Measurements from ENCODE around the gene KCNN2. TPM values are rescaled to one million over a fixed set of nuclear protein-coding genes. Genes with fewer than 3 reads are reported as not detected.

Gene KCNN2
- total and polyA plus RNA-seq, 2 donors (not counting 3 experiments of a cell fraction or from before 2014, with no cell fraction given), result 0.32 to 1.9 TPM

- CTCF ChIA-PET, result interaction anchor here (1.4 kb wide), 1 partner anchor 11 kb away, joined by 6 read pairs; no protein-coding TSS in a partner anchor
- intact Hi-C loops (cut with micrococcal nuclease), result no loop called here
Observed at GRCh38 chr5:114438471-114438870, 76.6 kb downstream of the KCNN2 start.

More at GRCh38 chr5:114438471-114438870, 76.6 kb downstream of the KCNN2 start:
- dilution Hi-C loops (cut with MboI; ENCODE audit: extremely low pct_ligation_motif_present, low sequenced_read_pairs), result no loop called here
- Histone ChIP-seq H2AFZ (ENCODE audit: low read depth, low read length) (no peak overlapping the region), H3K27ac (ENCODE audit: insufficient read depth, low read depth, low read length) (no peak overlapping the region), H3K4me3 (replicated peaks in 1 of 3; ENCODE audit: insufficient read depth in 1 of 3, low read depth in 1 of 3, low read length in 3 of 3) (no peak overlapping the region), H3K4me1 (ENCODE audit: control insufficient read depth, extremely low read depth, insufficient read depth, low read length) (no peaks in the 10 kb centered on the region), H4K20me1 (replicated peaks; ENCODE audit: control insufficient read depth, extremely low read depth, insufficient read depth, low read length) (no peaks in the 10 kb centered on the region), H3K27me3 (ENCODE audit: control insufficient read depth in 2 of 2, insufficient read depth in 2 of 2, low read length in 2 of 2) (no peaks in the 10 kb centered on the region), H3K79me2 (ENCODE audit: control insufficient read depth, insufficient read depth, low read length) (no peaks in the 10 kb centered on the region), H3K9ac (replicated peaks; ENCODE audit: extremely low read depth, insufficient read depth, low read length) (no peak overlapping the region), H3K9me1 (replicated peaks; ENCODE audit: control insufficient read depth, extremely low read depth, insufficient read depth, low read length) (no peaks in the 10 kb centered on the region), H3K9me3 (replicated peaks; ENCODE audit: control insufficient read depth, insufficient read depth, low read length) (no peaks in the 10 kb centered on the region), H3K4me2 (ENCODE audit: insufficient read depth, low read length) (no peak overlapping the region), H3K36me3 (ENCODE audit: control insufficient read depth in 2 of 2, extremely low read depth in 1 of 2, insufficient read depth in 2 of 2, low read length in 2 of 2) (no peaks in the 10 kb centered on the region)
- no peak for FAIRE-seq
- no peak for TF ChIP-seq POLR2AphosphoS5 (IDR thresholded peaks at IDR 0.05; ENCODE audit: insufficient read depth, low read depth, low read length)
- TF ChIP-seq, protein P1, sequence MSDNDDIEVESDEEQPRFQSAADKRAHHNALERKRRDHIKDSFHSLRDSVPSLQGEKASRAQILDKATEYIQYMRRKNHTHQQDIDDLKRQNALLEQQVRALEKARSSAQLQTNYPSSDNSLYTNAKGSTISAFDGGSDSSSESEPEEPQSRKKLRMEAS (IDR thresholded peaks at IDR 0.05; ENCODE audit: insufficient read depth, insufficient read length), result no peak
- TF ChIP-seq, protein P2, sequence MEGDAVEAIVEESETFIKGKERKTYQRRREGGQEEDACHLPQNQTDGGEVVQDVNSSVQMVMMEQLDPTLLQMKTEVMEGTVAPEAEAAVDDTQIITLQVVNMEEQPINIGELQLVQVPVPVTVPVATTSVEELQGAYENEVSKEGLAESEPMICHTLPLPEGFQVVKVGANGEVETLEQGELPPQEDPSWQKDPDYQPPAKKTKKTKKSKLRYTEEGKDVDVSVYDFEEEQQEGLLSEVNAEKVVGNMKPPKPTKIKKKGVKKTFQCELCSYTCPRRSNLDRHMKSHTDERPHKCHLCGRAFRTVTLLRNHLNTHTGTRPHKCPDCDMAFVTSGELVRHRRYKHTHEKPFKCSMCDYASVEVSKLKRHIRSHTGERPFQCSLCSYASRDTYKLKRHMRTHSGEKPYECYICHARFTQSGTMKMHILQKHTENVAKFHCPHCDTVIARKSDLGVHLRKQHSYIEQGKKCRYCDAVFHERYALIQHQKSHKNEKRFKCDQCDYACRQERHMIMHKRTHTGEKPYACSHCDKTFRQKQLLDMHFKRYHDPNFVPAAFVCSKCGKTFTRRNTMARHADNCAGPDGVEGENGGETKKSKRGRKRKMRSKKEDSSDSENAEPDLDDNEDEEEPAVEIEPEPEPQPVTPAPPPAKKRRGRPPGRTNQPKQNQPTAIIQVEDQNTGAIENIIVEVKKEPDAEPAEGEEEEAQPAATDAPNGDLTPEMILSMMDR (IDR thresholded peaks at IDR 0.05; ENCODE audit: extremely low read depth in 1 of 2, insufficient read depth in 1 of 2, low read depth in 1 of 2, low read length in 2 of 2), result no peak
- TF ChIP-seq JUN (IDR thresholded peaks at IDR 0.05; ENCODE audit: borderline replicate concordance, insufficient read depth, insufficient read length, low read depth), result no peak
- TF ChIP-seq POLR2A (IDR thresholded peaks at IDR 0.05; ENCODE audit: low read depth, low read length), result no peak
- no peak for TF ChIP-seq GATA2 (IDR thresholded peaks at IDR 0.05; ENCODE audit: insufficient read depth, insufficient read length, low read depth, low read length)
- no peak for TF ChIP-seq MYC (IDR thresholded peaks at IDR 0.05; ENCODE audit: low read depth, low read length)
- no peak for TF ChIP-seq FOS (IDR thresholded peaks at IDR 0.05; ENCODE audit: borderline replicate concordance, insufficient read depth, low read length)
- TF ChIP-seq EZH2 (IDR thresholded peaks at IDR 0.05; ENCODE audit: borderline replicate concordance, low read depth, low read length, severe bottlenecking), result no peak
- POLR2A ChIA-PET, result no interaction called here
- DNase-seq (ENCODE audit: low read depth, low spot score), result no peak
- no TSS peak for BruUV-seq (replicated peaks)

Measured in endothelial cell of umbilical vein (primary cell).